HFF-Myc (cell line): ENCODE data around the gene LRRC18.

Experiments used
- DNase-seq: peaks from one replicate; pipeline ENCODE4 v3.0.0-alpha.2; 2011; ENCODE audit warnings: low read depth; ENCODE audit errors: extremely low read depth
- H3K4me3 ChIP-seq: replicated peaks from 2 replicates; pipeline ENCODE4 v1.5.1; 2011; ENCODE audit warnings: low read depth, mild to moderate bottlenecking, control low read depth, low read length
- CTCF ChIP-seq: IDR thresholded peaks from 2 replicates; pipeline ENCODE4 v1.5.1; 2012; ENCODE audit warnings: mild to moderate bottlenecking, low read depth, low read length, control low read depth; ENCODE audit errors: missing control alignments

Gene LRRC18

GRCh38 chr10:48976196-48976595 lies 36.6 kb upstream of the LRRC18 start:
- no peak for DNase-seq
- no peak overlapping the region for H3K4me3 ChIP-seq
- TF ChIP-seq CTCF: peak; percentile 36

DNA sequence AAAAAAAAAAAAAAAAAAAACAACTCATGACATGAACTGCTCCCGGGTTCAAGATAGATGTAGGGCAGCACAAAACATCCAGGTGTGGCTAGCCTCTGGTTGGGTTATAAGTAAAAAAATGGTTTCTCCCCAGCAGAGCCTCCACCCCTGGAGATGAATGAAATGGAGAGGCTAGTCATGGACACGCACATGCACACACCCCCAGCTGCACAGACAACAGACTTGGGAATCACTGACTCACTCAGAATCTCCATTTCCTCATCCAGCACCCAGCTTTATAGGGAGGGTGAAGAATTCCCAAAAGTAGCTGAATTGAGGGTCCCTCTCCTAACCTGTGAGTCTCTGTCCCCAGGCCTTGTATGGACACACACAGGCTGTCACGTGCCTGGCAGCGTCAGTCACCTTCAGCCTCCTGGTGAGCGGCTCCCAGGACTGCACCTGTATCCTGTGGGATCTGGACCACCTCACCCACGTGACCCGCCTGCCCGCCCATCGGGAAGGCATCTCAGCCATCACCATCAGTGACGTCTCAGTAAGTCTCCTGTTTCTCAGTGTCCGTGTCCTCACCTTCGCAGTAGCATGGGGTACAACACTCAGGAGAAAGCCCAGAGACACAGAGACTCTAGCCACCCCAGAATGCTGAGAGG lies 35.0 kb upstream of the LRRC18 start:
- no peak for DNase-seq
- no peak overlapping the region for H3K4me3 ChIP-seq
- no peak for TF ChIP-seq CTCF

- DNase-seq: no peak
- no peak overlapping the region for H3K4me3 ChIP-seq
- no peak for TF ChIP-seq CTCF
Observed at GRCh38 chr10:48973065-48973464, 33.4 kb upstream of the LRRC18 start.

DNA sequence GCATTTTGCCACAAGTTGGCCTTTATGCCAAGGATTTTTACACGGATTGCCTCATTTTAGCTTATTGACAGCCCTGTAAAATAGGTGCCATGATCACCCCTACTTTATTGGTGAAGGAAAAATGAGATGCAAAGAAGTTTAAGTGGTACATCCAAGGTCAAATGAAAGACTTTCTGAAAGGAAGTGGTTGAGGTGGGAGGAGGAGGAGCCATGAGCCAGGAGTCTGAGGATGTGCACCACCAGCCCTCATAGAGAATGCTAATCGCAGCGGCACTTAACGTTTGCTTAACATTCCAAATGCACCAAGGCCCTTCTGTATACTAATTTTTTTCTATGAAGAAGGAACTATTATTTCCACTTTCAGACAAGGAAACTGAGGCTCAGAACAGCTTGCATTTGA lies 31.0 kb upstream of the LRRC18 start:
- no peak for TF ChIP-seq CTCF
- no peak overlapping the region for H3K4me3 ChIP-seq
- DNase-seq: no peak

- no peak overlapping the region for H3K4me3 ChIP-seq
- no peak for DNase-seq
- TF ChIP-seq CTCF: no peak
Observed at GRCh38 chr10:48970046-48970445, 30.4 kb upstream of the LRRC18 start.

GRCh38 chr10:48968036-48968435 lies 28.4 kb upstream of the LRRC18 start:
- H3K4me3 ChIP-seq: no peak overlapping the region
- no peak for DNase-seq
- no peak for TF ChIP-seq CTCF

DNA sequence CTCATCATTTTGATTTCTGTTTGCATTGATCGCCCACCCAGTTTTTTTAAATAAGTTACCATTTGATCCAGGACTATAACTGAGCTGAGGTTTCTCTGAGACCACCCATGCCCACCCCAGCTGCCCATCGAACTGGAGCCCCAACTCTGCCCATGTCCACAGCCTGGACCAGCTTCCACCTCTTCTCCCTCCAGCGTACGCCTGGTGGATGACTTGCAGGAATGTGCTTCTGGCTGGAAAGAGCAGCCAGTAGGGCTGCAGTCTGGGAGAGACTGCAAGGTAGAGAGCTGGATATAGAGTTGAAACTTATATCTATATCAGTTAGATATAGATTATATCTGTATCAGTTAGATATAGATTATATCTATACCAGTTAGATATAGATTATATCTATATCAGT lies 25.8 kb upstream of the LRRC18 start:
- DNase-seq: no peak
- no peak for TF ChIP-seq CTCF
- no peak overlapping the region for H3K4me3 ChIP-seq
